GM13977 (cell line): ENCODE results near the gene CNTNAP5.

Source experiments
- DNase-seq: peaks from one replicate; pipeline ENCODE4 v3.0.0; 2012; ENCODE audit warnings: low spot score
- in situ Hi-C: fragments of 300-500 bp; cut with MboI; formaldehyde crosslinking; loops from one replicate; pipeline ENCODE4 v1.12.0; 2022; ENCODE audit warnings: low sequenced_read_pairs, low pct_unique_long_range_greater_than_20kb, mixed read lengths, inconsistent platforms; ENCODE audit not compliant: unreplicated experiment
- TF ChIP-seq, protein P1 (sequence below): IDR thresholded peaks from 2 replicates; pipeline ENCODE4 v1.5.1; 2012; ENCODE audit warnings: mild to moderate bottlenecking, control low read depth; ENCODE audit not compliant: insufficient read depth; ENCODE audit errors: extremely low read depth, missing control alignments

Gene CNTNAP5

DNA sequence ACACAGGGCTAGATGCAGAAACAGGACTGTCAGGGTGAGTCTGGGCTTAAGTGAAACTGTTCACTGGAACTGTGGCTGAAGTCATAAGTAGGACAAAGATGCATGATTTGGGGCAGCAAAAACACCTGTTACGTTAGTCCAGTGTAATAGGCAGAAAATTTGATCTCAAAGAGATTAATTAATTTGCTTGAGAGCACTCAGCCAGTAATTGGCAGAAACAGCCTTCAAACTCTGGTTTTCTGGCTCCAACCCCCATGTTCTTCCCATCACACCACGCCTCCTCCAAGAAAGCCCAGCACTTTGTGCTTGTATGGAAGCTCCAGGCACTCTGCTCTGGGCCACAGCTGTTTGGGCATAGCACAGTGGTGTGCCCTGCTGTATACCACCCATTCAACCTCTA lies 54.0 kb downstream of the CNTNAP5 start:
- in situ Hi-C loops: no loop called here
- no peak for DNase-seq
- TF ChIP-seq, protein P1, sequence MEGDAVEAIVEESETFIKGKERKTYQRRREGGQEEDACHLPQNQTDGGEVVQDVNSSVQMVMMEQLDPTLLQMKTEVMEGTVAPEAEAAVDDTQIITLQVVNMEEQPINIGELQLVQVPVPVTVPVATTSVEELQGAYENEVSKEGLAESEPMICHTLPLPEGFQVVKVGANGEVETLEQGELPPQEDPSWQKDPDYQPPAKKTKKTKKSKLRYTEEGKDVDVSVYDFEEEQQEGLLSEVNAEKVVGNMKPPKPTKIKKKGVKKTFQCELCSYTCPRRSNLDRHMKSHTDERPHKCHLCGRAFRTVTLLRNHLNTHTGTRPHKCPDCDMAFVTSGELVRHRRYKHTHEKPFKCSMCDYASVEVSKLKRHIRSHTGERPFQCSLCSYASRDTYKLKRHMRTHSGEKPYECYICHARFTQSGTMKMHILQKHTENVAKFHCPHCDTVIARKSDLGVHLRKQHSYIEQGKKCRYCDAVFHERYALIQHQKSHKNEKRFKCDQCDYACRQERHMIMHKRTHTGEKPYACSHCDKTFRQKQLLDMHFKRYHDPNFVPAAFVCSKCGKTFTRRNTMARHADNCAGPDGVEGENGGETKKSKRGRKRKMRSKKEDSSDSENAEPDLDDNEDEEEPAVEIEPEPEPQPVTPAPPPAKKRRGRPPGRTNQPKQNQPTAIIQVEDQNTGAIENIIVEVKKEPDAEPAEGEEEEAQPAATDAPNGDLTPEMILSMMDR: no peak

DNA sequence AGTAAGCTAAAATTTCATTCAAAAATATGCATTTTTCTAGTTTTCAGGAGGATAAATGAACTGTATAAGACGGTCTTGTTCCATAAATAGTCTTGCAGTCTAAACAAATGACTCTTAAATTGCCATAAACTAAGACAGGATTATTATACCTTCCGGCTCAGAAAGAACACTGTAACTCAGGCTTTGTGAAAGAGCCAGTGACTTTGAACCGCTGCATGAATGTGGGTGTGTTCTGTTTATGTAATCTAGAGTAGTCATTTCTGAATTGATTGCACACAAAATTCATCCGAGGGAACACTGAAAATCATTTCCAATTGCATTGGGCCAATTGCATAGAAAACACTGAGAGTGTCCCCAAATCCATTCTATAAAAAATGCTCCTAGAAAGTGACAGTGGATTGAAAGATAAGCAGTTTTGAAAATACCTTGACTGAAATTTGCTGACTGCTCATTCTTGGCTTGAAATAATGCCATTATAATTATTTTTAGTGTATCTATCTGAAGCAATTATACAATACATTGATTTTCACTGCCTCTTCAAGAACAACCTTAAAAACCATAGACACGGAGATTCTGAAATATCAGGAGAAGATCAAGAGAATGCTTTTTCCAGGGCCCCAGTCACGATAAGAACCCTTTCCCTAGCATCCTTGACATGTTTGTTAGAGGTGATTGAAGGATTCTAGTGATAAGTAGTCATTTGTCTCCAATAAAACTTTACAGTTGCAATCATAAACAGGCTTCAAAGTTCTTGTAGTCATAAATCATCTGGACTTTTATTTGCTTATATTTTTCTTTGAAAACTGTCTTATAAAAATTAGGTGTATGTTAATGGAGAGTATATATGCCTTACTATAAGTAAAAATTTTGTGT lies 55.4 kb downstream of the CNTNAP5 start:
- DNase-seq: no peak
- in situ Hi-C loops: no loop called here
- TF ChIP-seq, protein P1: no peak

DNA sequence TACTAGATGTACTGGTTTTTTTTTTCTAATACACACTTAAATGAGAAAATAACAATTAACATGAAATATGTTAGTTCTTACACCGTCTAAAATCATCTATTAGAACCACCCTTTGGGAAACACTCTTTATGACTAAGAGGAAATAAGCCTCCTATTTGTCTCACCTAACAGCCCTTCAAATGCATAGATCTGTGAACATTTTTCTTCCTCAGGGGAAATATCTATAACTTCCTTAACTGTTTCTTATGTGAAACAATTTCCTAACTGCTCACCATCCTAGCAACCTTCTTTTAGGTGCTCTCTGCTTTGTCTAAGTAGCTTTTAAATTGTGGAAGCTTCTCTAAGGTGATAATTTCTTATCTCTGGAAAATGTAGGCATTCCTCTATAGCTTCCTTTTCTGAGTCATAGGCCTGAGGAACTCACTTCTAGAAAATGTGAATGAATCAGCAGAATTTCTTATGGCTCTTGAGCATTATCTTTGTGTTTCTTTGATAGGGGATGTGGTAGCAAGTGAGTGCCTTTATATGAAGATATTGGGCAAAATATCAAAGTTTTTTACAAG lies 56.1 kb downstream of the CNTNAP5 start:
- DNase-seq: no peak
- TF ChIP-seq, protein P1: no peak
- in situ Hi-C loops: no loop called here

DNA sequence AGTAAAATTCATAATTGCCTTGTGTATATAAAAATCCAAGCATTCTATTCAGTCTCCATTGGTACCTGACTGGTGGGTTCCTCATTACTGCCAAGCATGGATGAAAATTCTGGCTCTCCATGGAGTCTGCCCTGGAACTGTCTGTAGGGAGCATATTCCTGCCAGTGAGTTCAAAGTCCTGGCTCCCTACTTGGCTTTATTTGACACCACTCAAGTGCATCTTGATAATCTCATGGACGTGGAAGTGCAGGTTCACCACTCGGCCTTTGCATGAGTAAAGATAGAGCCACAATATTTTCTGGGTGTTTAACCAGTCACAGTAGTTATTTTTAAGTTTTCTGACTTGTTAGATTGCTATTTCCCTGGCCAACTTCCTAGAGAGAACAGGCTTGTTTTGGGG lies 63.5 kb downstream of the CNTNAP5 start:
- TF ChIP-seq, protein P1: no peak
- DNase-seq: no peak
- in situ Hi-C loops: no loop called here

DNA sequence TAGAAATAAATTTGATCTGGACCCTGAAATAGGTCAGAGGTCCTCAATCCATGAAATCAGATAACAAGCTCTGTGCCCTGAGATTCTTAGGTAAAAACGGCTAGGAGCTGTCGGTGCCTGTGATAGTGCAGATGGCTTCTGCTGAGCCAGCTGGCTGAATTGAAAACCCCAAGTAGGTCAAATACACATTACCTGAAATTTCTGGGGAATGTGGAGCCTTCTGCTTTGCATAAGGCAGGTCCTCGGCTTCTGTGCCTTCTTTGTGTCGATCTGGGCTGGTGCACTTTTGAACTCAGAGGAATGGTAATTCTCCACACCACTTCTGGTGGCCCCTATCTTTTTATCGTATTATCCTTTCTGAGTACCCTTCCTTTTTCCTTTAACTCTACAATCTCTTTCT lies 66.6 kb downstream of the CNTNAP5 start:
- no peak for DNase-seq
- in situ Hi-C loops: no loop called here
- TF ChIP-seq, protein P1: no peak

DNA sequence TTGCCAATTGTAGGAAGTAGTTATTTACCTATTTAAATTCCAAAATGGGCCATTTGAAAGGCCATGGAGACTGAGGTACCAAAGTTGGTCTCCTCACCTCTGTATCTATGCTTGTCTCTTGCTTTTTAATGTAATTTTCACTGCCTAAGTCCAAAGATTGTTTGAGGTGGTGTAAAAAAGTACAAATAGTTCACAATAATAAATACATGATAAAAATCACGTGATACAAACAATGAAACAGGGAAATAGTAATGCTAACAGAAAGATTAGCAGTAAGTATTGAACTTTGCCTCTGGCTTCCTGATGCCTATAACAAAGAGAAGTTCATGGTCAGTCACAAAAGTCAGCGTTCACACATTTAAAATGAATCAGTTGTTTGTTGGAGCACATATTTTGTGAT lies 67.6 kb downstream of the CNTNAP5 start:
- TF ChIP-seq, protein P1: no peak
- in situ Hi-C loops: no loop called here
- no peak for DNase-seq
